ENCODE data around the gene MGAT2. TPM values are rescaled to one million over a fixed set of nuclear protein-coding genes. Genes with fewer than 3 reads are reported as not detected.

Gene MGAT2
- total RNA-seq, 2 experiments from 2014 or later: 40.4 to 43.7 TPM

GRCh38 chr14:49585803-49586672, 34.6 kb upstream of the MGAT2 start, which contains the start of gene RPS29:
Gene RPS29, minus strand, starts transcription at chr14:49586380. Its CDS starts 34 bp downstream, at chr14:49586346.
- peak within 1 kb of the TSS; percentile 93 for H3K27ac Mint-ChIP-seq
- intact Hi-C loops (cut with micrococcal nuclease): loop anchor here (1.0 to 5.0 kb wide), 11 partner anchors 12 to 936 kb away; partner anchors contain the start of genes DMAC2L, KLHDC2, L2HGDH and LRR1
- ChIA-PET POLR2A (interaction anchor here (0.6 to 4.9 kb wide), 14 partner anchors 10 to 495 kb away, joined by 3 to 74 read pairs (median 5); partner anchors contain the start of genes DNAAF2, KLHDC2, LRR1 and MGAT2), CTCF (interaction anchor here (0.6 to 4.5 kb wide), 20 partner anchors 10 to 297 kb away, joined by 3 to 36 read pairs (median 6); partner anchors contain the start of genes DNAAF2, KLHDC2, LRR1 and MGAT2)
- peak; percentile 99 for DNase-seq
- peaks cover 4% of the 10 kb centered on the region for H3K27me3 Mint-ChIP-seq
- H3K36me3 Mint-ChIP-seq: peaks cover 52% of the 10 kb centered on the region
- H3K4me3 Mint-ChIP-seq: peak within 1 kb of the TSS; percentile 87
- H3K9me3 Mint-ChIP-seq: no peaks in the 10 kb centered on the region
- peaks cover 46% of the 10 kb centered on the region for H3K4me1 Mint-ChIP-seq (ENCODE audit: low read depth)

GRCh38 chr14:49586673-49587460, 33.7 kb upstream of the MGAT2 start:
- Mint-ChIP-seq H3K27ac (peak overlapping the region; percentile 93), H3K9me3 (no peaks in the 10 kb centered on the region), H3K4me1 (ENCODE audit: low read depth) (peaks cover 37% of the 10 kb centered on the region), H3K27me3 (peaks cover 4% of the 10 kb centered on the region), H3K4me3 (peak overlapping the region; percentile 87), H3K36me3 (peaks cover 45% of the 10 kb centered on the region)
- POLR2A ChIA-PET: interaction anchor here (0.6 to 4.9 kb wide), 12 partner anchors 9 to 494 kb away, joined by 3 to 74 read pairs (median 5); partner anchors contain the start of genes DNAAF2, KLHDC2, LRR1 and MGAT2
- DNase-seq: no peak
- intact Hi-C loops (cut with micrococcal nuclease): loop anchor here (1.0 to 5.0 kb wide), 11 partner anchors 11 to 935 kb away; partner anchors contain the start of genes DMAC2L, KLHDC2, L2HGDH and LRR1
- CTCF ChIA-PET: interaction anchor here (0.7 to 4.5 kb wide), 19 partner anchors 9 to 1168 kb away, joined by 3 to 36 read pairs (median 5); partner anchors contain the start of genes DNAAF2, KLHDC2, LRR1 and MGAT2

GRCh38 chr14:49589387-49589786, 31.2 kb upstream of the MGAT2 start:
- ChIA-PET CTCF (no interaction called here), POLR2A (no interaction called here)
- Mint-ChIP-seq H3K27ac (no peak overlapping the region), H3K9me3 (no peaks in the 10 kb centered on the region), H3K27me3 (peaks cover 4% of the 10 kb centered on the region), H3K4me3 (no peak overlapping the region), H3K36me3 (peaks cover 21% of the 10 kb centered on the region), H3K4me1 (ENCODE audit: low read depth) (peaks cover 14% of the 10 kb centered on the region)
- intact Hi-C loops (cut with micrococcal nuclease): loop anchor here (5.0 kb wide), 4 partner anchors 98 to 933 kb away; partner anchors contain the start of genes DMAC2L, L2HGDH, POLE2 and SOS2
- DNase-seq: no peak

GRCh38 chr14:49593016-49593415, 27.6 kb upstream of the MGAT2 start:
- Mint-ChIP-seq H3K27me3 (no peaks in the 10 kb centered on the region), H3K4me1 (ENCODE audit: low read depth) (peaks cover 5% of the 10 kb centered on the region), H3K4me3 (no peak overlapping the region), H3K9me3 (no peaks in the 10 kb centered on the region), H3K27ac (no peak overlapping the region), H3K36me3 (peaks cover 2% of the 10 kb centered on the region)
- DNase-seq: no peak
- ChIA-PET POLR2A (no interaction called here), CTCF (interaction anchor here (0.7 kb wide), 1 partner anchor 12 kb away, joined by 3 read pairs; no protein-coding TSS in a partner anchor)
- intact Hi-C loops (cut with micrococcal nuclease): no loop called here

- no peak for DNase-seq
- POLR2A ChIA-PET: interaction anchor here (0.8 to 2.4 kb wide), 2 partner anchors 8 to 26 kb away, joined by 3 to 10 read pairs; partner anchors contain the start of genes MGAT2, RPL36AL and RPS29
- peaks cover 5% of the 10 kb centered on the region for H3K4me1 Mint-ChIP-seq (ENCODE audit: low read depth)
- H3K27me3 Mint-ChIP-seq: no peaks in the 10 kb centered on the region
- CTCF ChIA-PET: interaction anchor here (1.0 to 1.6 kb wide), 2 partner anchors 8 to 133 kb away, joined by 3 to 14 read pairs; partner anchors contain the start of gene RPS29
- H3K9me3 Mint-ChIP-seq: no peaks in the 10 kb centered on the region
- no peak overlapping the region for H3K27ac Mint-ChIP-seq
- no peak overlapping the region for H3K4me3 Mint-ChIP-seq
- intact Hi-C loops (cut with micrococcal nuclease): no loop called here
- H3K36me3 Mint-ChIP-seq: peaks cover 10% of the 10 kb centered on the region
Observed at GRCh38 chr14:49594347-49595091, 26.1 kb upstream of the MGAT2 start.

- intact Hi-C loops (cut with micrococcal nuclease): loop anchor here (1.0 kb wide), 3 partner anchors 12 to 36 kb away; partner anchors contain the start of genes MGAT2, RPL36AL and RPS29
- Mint-ChIP-seq H3K4me3 (peak overlapping the region; percentile 96), H3K9me3 (no peaks in the 10 kb centered on the region), H3K36me3 (peaks cover 21% of the 10 kb centered on the region), H3K27me3 (no peaks in the 10 kb centered on the region), H3K4me1 (ENCODE audit: low read depth) (peaks cover 18% of the 10 kb centered on the region), H3K27ac (peak overlapping the region; percentile 97)
- DNase-seq: no peak
- CTCF ChIA-PET: interaction anchor here (1.8 to 2.7 kb wide), 3 partner anchors 12 to 36 kb away, joined by 9 to 18 read pairs (median 10); partner anchors contain the start of genes DNAAF2, MGAT2, RPL36AL and RPS29
- POLR2A ChIA-PET: interaction anchor here (0.9 to 2.9 kb wide), 7 partner anchors 12 to 170 kb away, joined by 3 to 44 read pairs (median 5); partner anchors contain the start of genes KLHDC2, MGAT2, RPL36AL and RPS29
Observed at GRCh38 chr14:49598189-49598484, 22.5 kb upstream of the MGAT2 start.

- H3K4me1 Mint-ChIP-seq (ENCODE audit: low read depth): peaks cover 18% of the 10 kb centered on the region
- H3K4me3 Mint-ChIP-seq: peak within 1 kb of the TSS; percentile 96
- ChIA-PET CTCF (interaction anchor here (1.4 to 2.7 kb wide), 4 partner anchors 12 to 264 kb away, joined by 5 to 18 read pairs (median 10); partner anchors contain the start of genes DNAAF2, MGAT2, RPL36AL and RPS29), POLR2A (interaction anchor here (0.9 to 2.9 kb wide), 13 partner anchors 13 to 170 kb away, joined by 3 to 44 read pairs (median 4); partner anchors contain the start of genes KLHDC2, MGAT2, RPL36AL and RPS29)
- H3K27ac Mint-ChIP-seq: peak within 1 kb of the TSS; percentile 97
- no peaks in the 10 kb centered on the region for H3K9me3 Mint-ChIP-seq
- peaks cover 21% of the 10 kb centered on the region for H3K36me3 Mint-ChIP-seq
- no peaks in the 10 kb centered on the region for H3K27me3 Mint-ChIP-seq
- DNase-seq: peak; percentile 90
- intact Hi-C loops (cut with micrococcal nuclease): loop anchor here (1.0 kb wide), 3 partner anchors 12 to 36 kb away; partner anchors contain the start of genes MGAT2, RPL36AL and RPS29
Observed at GRCh38 chr14:49598485-49599300, 21.9 kb upstream of the MGAT2 start, which contains the start of gene LRR1. Gene LRR1, plus strand, starts transcription at chr14:49598940. Its CDS starts 81 bp downstream, at chr14:49599021.

- H3K27me3 Mint-ChIP-seq: no peaks in the 10 kb centered on the region
- intact Hi-C loops (cut with micrococcal nuclease): no loop called here
- H3K27ac Mint-ChIP-seq: no peak overlapping the region
- no peaks in the 10 kb centered on the region for H3K9me3 Mint-ChIP-seq
- ChIA-PET POLR2A (no interaction called here), CTCF (no interaction called here)
- no peak overlapping the region for H3K4me3 Mint-ChIP-seq
- no peak for DNase-seq
- peaks cover 26% of the 10 kb centered on the region for H3K36me3 Mint-ChIP-seq
- H3K4me1 Mint-ChIP-seq (ENCODE audit: low read depth): peaks cover 12% of the 10 kb centered on the region
Observed at GRCh38 chr14:49607583-49607982, 13.0 kb upstream of the MGAT2 start.

GRCh38 chr14:49612251-49612650, 8.3 kb upstream of the MGAT2 start:
- no peak overlapping the region for H3K4me3 Mint-ChIP-seq
- POLR2A ChIA-PET: interaction anchor here (1.2 to 1.4 kb wide), 3 partner anchors 9 to 13 kb away, joined by 3 to 6 read pairs (median 4); partner anchors contain the start of genes LRR1, MGAT2 and RPL36AL

GRCh38 chr14:49612671-49613070, 7.9 kb upstream of the MGAT2 start:
- no peaks in the 10 kb centered on the region for H3K27me3 Mint-ChIP-seq
- ChIA-PET POLR2A (interaction anchor here (1.2 to 1.4 kb wide), 3 partner anchors 8 to 14 kb away, joined by 3 to 6 read pairs (median 4); partner anchors contain the start of genes LRR1, MGAT2 and RPL36AL), CTCF (interaction anchor here (0.7 to 1.2 kb wide), 3 partner anchors 21 to 48 kb away, joined by 3 to 4 read pairs (median 3); no protein-coding TSS in a partner anchor)
- peaks cover 28% of the 10 kb centered on the region for H3K36me3 Mint-ChIP-seq
- H3K4me3 Mint-ChIP-seq: no peak overlapping the region
- no peaks in the 10 kb centered on the region for H3K9me3 Mint-ChIP-seq
- DNase-seq: no peak
- intact Hi-C loops (cut with micrococcal nuclease): no loop called here
- H3K4me1 Mint-ChIP-seq (ENCODE audit: low read depth): peaks cover 10% of the 10 kb centered on the region
- no peak overlapping the region for H3K27ac Mint-ChIP-seq

More at GRCh38 chr14:49612251-49612650, 8.3 kb upstream of the MGAT2 start:
- no peaks in the 10 kb centered on the region for H3K27me3 Mint-ChIP-seq
- H3K36me3 Mint-ChIP-seq: peaks cover 29% of the 10 kb centered on the region
- CTCF ChIA-PET: interaction anchor here (1.0 to 1.2 kb wide), 2 partner anchors 22 to 25 kb away, joined by 3 read pairs; no protein-coding TSS in a partner anchor
- H3K9me3 Mint-ChIP-seq: no peaks in the 10 kb centered on the region
- DNase-seq: no peak
- peaks cover 6% of the 10 kb centered on the region for H3K4me1 Mint-ChIP-seq (ENCODE audit: low read depth)
- no peak overlapping the region for H3K27ac Mint-ChIP-seq
- intact Hi-C loops (cut with micrococcal nuclease): no loop called here

All from activated CD4-positive, alpha-beta memory T cell treated with anti-CD3 and anti-CD28 coated beads for 36 hours (primary cell).